ENCODE data around the gene PPT2.

Gene PPT2

GRCh38 chr6:32168350-32168749, 14.4 kb downstream of the PPT2 start:
- no peak for TF ChIP-seq CTCF (conservative IDR thresholded peaks at IDR 0.05)
- no peak overlapping the region for H3K27ac ChIP-seq

- no peak overlapping the region for H3K27ac ChIP-seq
- no peak for TF ChIP-seq CTCF (conservative IDR thresholded peaks at IDR 0.05)
These were observed 15.1 kb downstream of the PPT2 start for GRCh38 chr6:32168807-32169591.

- H3K27ac ChIP-seq, result no peak overlapping the region
- no peak for TF ChIP-seq CTCF (conservative IDR thresholded peaks at IDR 0.05)
These were observed 16.4 kb downstream of the PPT2 start for GRCh38 chr6:32170294-32170693.

GRCh38 chr6:32171234-32171633, 17.3 kb downstream of the PPT2 start:
- no peak overlapping the region for H3K27ac ChIP-seq
- no peak for TF ChIP-seq CTCF (conservative IDR thresholded peaks at IDR 0.05)

GRCh38 chr6:32173051-32173727, 19.2 kb downstream of the PPT2 start:
- TF ChIP-seq CTCF (conservative IDR thresholded peaks at IDR 0.05), result no peak
- H3K27ac ChIP-seq, result no peak overlapping the region

GRCh38 chr6:32174416-32174815, 20.5 kb downstream of the PPT2 start:
- H3K27ac ChIP-seq, result no peak overlapping the region
- TF ChIP-seq CTCF (conservative IDR thresholded peaks at IDR 0.05), result no peak

- H3K27ac ChIP-seq, result peak overlapping the region; percentile 92; the same call in 1 of the 2 replicates
These were observed 21.4 kb downstream of the PPT2 start for GRCh38 chr6:32175322-32175710.

More at GRCh38 chr6:32175322-32175710, 21.4 kb downstream of the PPT2 start:
- TF ChIP-seq CTCF (conservative IDR thresholded peaks at IDR 0.05), result no peak

Measured in VCaP (cell line).